WTC11 (cell line): ENCODE data around the gene VSIG4. TPM values are rescaled to one million over a fixed set of nuclear protein-coding genes. Genes with fewer than 3 reads are reported as not detected.

Source experiments
- ATAC-seq: fragments of 200-7000 bp; cut with Tn5 transposase; 2 replicates; pipeline ENCODE4 v1.10.0; 2021; ENCODE audit warnings: mild to moderate bottlenecking, moderate library complexity
- CTCF ChIA-PET: fragments of 300-600 bp; sonication (Branson Sonifier 250); formaldehyde crosslinking; loops from one replicate; lab custom pipeline; 2021; ENCODE audit warnings: antibody characterized with exemption; lab: Charles Lee
- POLR2A ChIA-PET: fragments of 350-600 bp; sonication (Branson Sonifier 250); formaldehyde crosslinking; loops from one replicate; lab custom pipeline; 2021; ENCODE audit warnings: antibody characterized with exemption; lab: Charles Lee
- DNase-seq: peaks from one replicate; pipeline ENCODE4 v3.0.0; 2021; ENCODE audit warnings: low spot score
- H3K27ac Mint-ChIP-seq: 2 replicates; pipeline ENCODE4 v1.8.0; 2021; ENCODE audit warnings: mixed read lengths
- H3K27me3 Mint-ChIP-seq: 2 replicates; pipeline ENCODE4 v1.8.0; 2021; ENCODE audit warnings: low read depth, mild to moderate bottlenecking, moderate library complexity, mixed read lengths
- H3K36me3 Mint-ChIP-seq: 2 replicates; pipeline ENCODE4 v1.8.0; 2021; ENCODE audit warnings: mixed read lengths
- H3K4me1 Mint-ChIP-seq: 2 replicates; pipeline ENCODE4 v1.8.0; 2022; ENCODE audit warnings: mixed read lengths
- H3K4me3 Mint-ChIP-seq: 2 replicates; pipeline ENCODE4 v1.8.0; 2021; ENCODE audit warnings: mild to moderate bottlenecking, moderate library complexity, mixed read lengths
- H3K9me3 Mint-ChIP-seq: 2 replicates; pipeline ENCODE4 v1.8.0; 2021; ENCODE audit warnings: mixed read lengths
- ESRRA ChIP-seq: sonication (generic); formaldehyde crosslinking; IDR thresholded peaks from 2 replicates; pipeline ENCODE4 v1.8.1; 2022; ENCODE audit warnings: mild to moderate bottlenecking, missing genetic modification reagents, borderline replicate concordance
- JUN ChIP-seq: sonication (generic); formaldehyde crosslinking; IDR thresholded peaks from 2 replicates; pipeline ENCODE4 v1.8.0; 2023; ENCODE audit warnings: mild to moderate bottlenecking, missing genetic modification reagents
- NFE2L1 ChIP-seq: sonication (generic); formaldehyde crosslinking; IDR thresholded peaks from 2 replicates; pipeline ENCODE4 v1.8.1; 2023; ENCODE audit warnings: missing genetic modification reagents
- OVOL2 ChIP-seq: fragments of 250-450 bp; sonication (Bioruptor Pico); IDR thresholded peaks from 2 replicates; pipeline ENCODE4 v1.9.0; 2021; ENCODE audit warnings: mild to moderate bottlenecking, borderline replicate concordance
- RORB ChIP-seq: fragments of 250-450 bp; sonication (Bioruptor Pico); IDR thresholded peaks from 2 replicates; pipeline ENCODE4 v1.9.0; 2021; ENCODE audit warnings: mild to moderate bottlenecking
- TP53 ChIP-seq: sonication (generic); formaldehyde crosslinking; IDR thresholded peaks from 2 replicates; pipeline ENCODE4 v1.8.1; 2023; ENCODE audit warnings: mild to moderate bottlenecking, missing genetic modification reagents
- ZNF232 ChIP-seq: sonication (generic); formaldehyde crosslinking; IDR thresholded peaks from 2 replicates; pipeline ENCODE4 v1.8.0; 2022; ENCODE audit warnings: mild to moderate bottlenecking, missing genetic modification reagents
- ZNF416 ChIP-seq: fragments of 250-450 bp; sonication (Bioruptor Pico); IDR thresholded peaks from 2 replicates; pipeline ENCODE4 v1.9.0; 2021; ENCODE audit warnings: mild to moderate bottlenecking, inconsistent platforms
- ZNF671 ChIP-seq: fragments of 250-450 bp; sonication (Bioruptor Pico); IDR thresholded peaks from 2 replicates; pipeline ENCODE4 v1.8.0; 2021; ENCODE audit warnings: mild to moderate bottlenecking
- total RNA-seq: library from RNA; stranded (reverse); gene quantifications from 3 replicates; pipeline ENCODE4 v1.2.3, GENCODE V29; 2021
- TF ChIP-seq, protein P1 (sequence below): sonication (generic); formaldehyde crosslinking; conservative IDR thresholded peaks from 2 replicates; pipeline ENCODE4 v1.8.1; 2023; ENCODE audit warnings: mild to moderate bottlenecking, low read depth, missing genetic modification reagents, moderate library complexity
- TF ChIP-seq, protein P2 (sequence below): sonication (generic); formaldehyde crosslinking; IDR thresholded peaks from 2 replicates; pipeline ENCODE4 v1.8.1; 2023; ENCODE audit warnings: mild to moderate bottlenecking, missing genetic modification reagents, moderate library complexity
- TF ChIP-seq, protein P3 (sequence below): sonication (generic); formaldehyde crosslinking; IDR thresholded peaks from 2 replicates; pipeline ENCODE4 v1.8.0; 2022; ENCODE audit warnings: mild to moderate bottlenecking, missing genetic modification reagents
- TF ChIP-seq, protein P4 (sequence below): sonication (generic); formaldehyde crosslinking; IDR thresholded peaks from 2 replicates; pipeline ENCODE4 v1.8.1; 2023; ENCODE audit warnings: mild to moderate bottlenecking, missing genetic modification reagents
- TF ChIP-seq, protein P5 (sequence below): sonication (generic); formaldehyde crosslinking; IDR thresholded peaks from 2 replicates; pipeline ENCODE4 v1.8.1; 2023; ENCODE audit warnings: mild to moderate bottlenecking, missing genetic modification reagents, borderline replicate concordance
- TF ChIP-seq, protein P6 (sequence below): sonication (generic); formaldehyde crosslinking; IDR thresholded peaks from 2 replicates; pipeline ENCODE4 v1.8.0; 2022; ENCODE audit warnings: mild to moderate bottlenecking, missing genetic modification reagents
- TF ChIP-seq, protein P7 (sequence below): sonication (generic); formaldehyde crosslinking; conservative IDR thresholded peaks from 2 replicates; pipeline ENCODE4 v1.8.1; 2022; ENCODE audit warnings: mild to moderate bottlenecking, missing genetic modification reagents
- TF ChIP-seq, protein P8 (sequence below): fragments of 250-450 bp; sonication (Bioruptor Pico); conservative IDR thresholded peaks from 2 replicates; pipeline ENCODE4 v1.9.0; 2021; ENCODE audit warnings: mild to moderate bottlenecking
- TF ChIP-seq, protein P9 (sequence below): sonication (generic); formaldehyde crosslinking; IDR thresholded peaks from 2 replicates; pipeline ENCODE4 v1.8.0; 2022; ENCODE audit warnings: mild to moderate bottlenecking, missing genetic modification reagents

VSIG4 gene
- total RNA-seq, 1 experiment from 2014 or later: 0.24 TPM

DNA sequence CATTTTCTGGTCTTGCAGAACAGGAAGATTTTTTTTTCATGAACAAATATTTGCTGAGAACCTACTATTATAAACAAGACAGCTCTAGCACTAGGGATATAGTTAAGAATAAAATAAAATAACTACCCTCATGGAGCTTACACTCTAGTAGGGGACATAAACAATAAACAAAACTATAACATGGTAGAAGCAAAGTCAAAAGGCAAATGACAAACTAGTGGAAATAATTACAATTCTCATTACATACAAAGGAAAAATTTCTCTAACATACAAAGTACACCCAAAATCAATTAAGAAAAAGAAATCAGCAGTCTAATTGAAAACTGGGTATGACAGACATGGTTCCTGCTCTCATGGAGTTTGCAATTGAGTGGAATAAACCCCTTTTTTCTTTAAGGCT is 32.0 kb downstream of the VSIG4 start (continued):
- TF ChIP-seq, protein P1, sequence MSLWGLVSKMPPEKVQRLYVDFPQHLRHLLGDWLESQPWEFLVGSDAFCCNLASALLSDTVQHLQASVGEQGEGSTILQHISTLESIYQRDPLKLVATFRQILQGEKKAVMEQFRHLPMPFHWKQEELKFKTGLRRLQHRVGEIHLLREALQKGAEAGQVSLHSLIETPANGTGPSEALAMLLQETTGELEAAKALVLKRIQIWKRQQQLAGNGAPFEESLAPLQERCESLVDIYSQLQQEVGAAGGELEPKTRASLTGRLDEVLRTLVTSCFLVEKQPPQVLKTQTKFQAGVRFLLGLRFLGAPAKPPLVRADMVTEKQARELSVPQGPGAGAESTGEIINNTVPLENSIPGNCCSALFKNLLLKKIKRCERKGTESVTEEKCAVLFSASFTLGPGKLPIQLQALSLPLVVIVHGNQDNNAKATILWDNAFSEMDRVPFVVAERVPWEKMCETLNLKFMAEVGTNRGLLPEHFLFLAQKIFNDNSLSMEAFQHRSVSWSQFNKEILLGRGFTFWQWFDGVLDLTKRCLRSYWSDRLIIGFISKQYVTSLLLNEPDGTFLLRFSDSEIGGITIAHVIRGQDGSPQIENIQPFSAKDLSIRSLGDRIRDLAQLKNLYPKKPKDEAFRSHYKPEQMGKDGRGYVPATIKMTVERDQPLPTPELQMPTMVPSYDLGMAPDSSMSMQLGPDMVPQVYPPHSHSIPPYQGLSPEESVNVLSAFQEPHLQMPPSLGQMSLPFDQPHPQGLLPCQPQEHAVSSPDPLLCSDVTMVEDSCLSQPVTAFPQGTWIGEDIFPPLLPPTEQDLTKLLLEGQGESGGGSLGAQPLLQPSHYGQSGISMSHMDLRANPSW (CRISPR knock-in tag): no peak
- TF ChIP-seq, protein P2, sequence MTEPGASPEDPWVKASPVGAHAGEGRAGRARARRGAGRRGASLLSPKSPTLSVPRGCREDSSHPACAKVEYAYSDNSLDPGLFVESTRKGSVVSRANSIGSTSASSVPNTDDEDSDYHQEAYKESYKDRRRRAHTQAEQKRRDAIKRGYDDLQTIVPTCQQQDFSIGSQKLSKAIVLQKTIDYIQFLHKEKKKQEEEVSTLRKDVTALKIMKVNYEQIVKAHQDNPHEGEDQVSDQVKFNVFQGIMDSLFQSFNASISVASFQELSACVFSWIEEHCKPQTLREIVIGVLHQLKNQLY: no peak
- no peak for TF ChIP-seq ZNF416 (CRISPR knock-in tag)
- no peak for TF ChIP-seq ZNF232 (CRISPR knock-in tag)
- TF ChIP-seq OVOL2 (CRISPR knock-in tag): no peak
- TF ChIP-seq, protein P3, sequence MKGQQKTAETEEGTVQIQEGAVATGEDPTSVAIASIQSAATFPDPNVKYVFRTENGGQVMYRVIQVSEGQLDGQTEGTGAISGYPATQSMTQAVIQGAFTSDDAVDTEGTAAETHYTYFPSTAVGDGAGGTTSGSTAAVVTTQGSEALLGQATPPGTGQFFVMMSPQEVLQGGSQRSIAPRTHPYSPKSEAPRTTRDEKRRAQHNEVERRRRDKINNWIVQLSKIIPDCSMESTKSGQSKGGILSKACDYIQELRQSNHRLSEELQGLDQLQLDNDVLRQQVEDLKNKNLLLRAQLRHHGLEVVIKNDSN (CRISPR knock-in tag): no peak
- no peak for TF ChIP-seq NFE2L1 (CRISPR knock-in tag)
- TF ChIP-seq, protein P4, sequence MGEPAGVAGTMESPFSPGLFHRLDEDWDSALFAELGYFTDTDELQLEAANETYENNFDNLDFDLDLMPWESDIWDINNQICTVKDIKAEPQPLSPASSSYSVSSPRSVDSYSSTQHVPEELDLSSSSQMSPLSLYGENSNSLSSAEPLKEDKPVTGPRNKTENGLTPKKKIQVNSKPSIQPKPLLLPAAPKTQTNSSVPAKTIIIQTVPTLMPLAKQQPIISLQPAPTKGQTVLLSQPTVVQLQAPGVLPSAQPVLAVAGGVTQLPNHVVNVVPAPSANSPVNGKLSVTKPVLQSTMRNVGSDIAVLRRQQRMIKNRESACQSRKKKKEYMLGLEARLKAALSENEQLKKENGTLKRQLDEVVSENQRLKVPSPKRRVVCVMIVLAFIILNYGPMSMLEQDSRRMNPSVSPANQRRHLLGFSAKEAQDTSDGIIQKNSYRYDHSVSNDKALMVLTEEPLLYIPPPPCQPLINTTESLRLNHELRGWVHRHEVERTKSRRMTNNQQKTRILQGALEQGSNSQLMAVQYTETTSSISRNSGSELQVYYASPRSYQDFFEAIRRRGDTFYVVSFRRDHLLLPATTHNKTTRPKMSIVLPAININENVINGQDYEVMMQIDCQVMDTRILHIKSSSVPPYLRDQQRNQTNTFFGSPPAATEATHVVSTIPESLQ (CRISPR knock-in tag): no peak
- TF ChIP-seq, protein P5, sequence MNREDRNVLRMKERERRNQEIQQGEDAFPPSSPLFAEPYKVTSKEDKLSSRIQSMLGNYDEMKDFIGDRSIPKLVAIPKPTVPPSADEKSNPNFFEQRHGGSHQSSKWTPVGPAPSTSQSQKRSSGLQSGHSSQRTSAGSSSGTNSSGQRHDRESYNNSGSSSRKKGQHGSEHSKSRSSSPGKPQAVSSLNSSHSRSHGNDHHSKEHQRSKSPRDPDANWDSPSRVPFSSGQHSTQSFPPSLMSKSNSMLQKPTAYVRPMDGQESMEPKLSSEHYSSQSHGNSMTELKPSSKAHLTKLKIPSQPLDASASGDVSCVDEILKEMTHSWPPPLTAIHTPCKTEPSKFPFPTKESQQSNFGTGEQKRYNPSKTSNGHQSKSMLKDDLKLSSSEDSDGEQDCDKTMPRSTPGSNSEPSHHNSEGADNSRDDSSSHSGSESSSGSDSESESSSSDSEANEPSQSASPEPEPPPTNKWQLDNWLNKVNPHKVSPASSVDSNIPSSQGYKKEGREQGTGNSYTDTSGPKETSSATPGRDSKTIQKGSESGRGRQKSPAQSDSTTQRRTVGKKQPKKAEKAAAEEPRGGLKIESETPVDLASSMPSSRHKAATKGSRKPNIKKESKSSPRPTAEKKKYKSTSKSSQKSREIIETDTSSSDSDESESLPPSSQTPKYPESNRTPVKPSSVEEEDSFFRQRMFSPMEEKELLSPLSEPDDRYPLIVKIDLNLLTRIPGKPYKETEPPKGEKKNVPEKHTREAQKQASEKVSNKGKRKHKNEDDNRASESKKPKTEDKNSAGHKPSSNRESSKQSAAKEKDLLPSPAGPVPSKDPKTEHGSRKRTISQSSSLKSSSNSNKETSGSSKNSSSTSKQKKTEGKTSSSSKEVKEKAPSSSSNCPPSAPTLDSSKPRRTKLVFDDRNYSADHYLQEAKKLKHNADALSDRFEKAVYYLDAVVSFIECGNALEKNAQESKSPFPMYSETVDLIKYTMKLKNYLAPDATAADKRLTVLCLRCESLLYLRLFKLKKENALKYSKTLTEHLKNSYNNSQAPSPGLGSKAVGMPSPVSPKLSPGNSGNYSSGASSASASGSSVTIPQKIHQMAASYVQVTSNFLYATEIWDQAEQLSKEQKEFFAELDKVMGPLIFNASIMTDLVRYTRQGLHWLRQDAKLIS (CRISPR knock-in tag): no peak
- TF ChIP-seq, protein P6, sequence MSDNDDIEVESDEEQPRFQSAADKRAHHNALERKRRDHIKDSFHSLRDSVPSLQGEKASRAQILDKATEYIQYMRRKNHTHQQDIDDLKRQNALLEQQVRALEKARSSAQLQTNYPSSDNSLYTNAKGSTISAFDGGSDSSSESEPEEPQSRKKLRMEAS (CRISPR knock-in tag): no peak
- no peak for TF ChIP-seq RORB (CRISPR knock-in tag)
- no peak for TF ChIP-seq ESRRA
- no peak for TF ChIP-seq TP53 (CRISPR knock-in tag)

DNA sequence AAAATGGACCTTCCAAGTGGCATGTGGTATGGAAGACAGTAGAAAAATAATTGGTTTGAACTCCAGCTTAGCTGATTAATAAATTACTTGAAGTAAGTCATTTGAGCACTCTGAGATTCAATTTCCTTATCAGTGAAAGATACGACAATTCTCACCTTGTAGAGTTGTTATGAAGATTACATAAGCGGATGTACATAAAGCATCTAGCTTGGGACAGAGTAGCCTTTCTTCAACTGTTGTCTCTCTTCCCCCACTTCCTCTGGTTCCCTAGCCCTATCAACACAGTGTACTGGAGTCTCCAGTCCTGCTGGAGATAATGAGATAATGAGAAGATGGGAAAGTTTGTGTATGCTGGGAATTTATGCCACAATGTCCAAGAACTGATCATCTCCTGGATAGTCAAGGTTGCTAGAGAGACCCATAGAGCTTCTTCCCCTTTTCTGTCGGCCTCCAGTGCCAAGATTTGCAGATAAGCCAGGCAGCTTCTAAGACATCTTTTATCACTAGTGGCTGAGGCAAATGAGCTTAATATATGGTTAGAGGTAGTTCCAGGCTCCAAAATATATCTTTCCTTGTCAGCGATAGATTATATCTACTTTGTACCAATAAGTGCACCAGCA is 33.9 kb downstream of the VSIG4 start:
- ChIA-PET POLR2A (no interaction called here), CTCF (no interaction called here)
- ATAC-seq: no peak
- Mint-ChIP-seq H3K27me3 (no peaks in the 10 kb centered on the region; the same call in 1 of the 2 replicates), H3K27ac (no peak overlapping the region), H3K4me1 (peaks cover 4% of the 10 kb centered on the region; the same call in 1 of the 2 replicates), H3K4me3 (no peak overlapping the region), H3K9me3 (0 out of 2 replicates have a peak, but pooled peaks cover 4% of the 10 kb centered on the region), H3K36me3 (no peaks in the 10 kb centered on the region)
- TF ChIP-seq, protein P7, sequence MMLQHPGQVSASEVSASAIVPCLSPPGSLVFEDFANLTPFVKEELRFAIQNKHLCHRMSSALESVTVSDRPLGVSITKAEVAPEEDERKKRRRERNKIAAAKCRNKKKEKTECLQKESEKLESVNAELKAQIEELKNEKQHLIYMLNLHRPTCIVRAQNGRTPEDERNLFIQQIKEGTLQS (CRISPR knock-in tag): no peak
- no peak for TF ChIP-seq ZNF671 (CRISPR knock-in tag)
- TF ChIP-seq, protein P8, sequence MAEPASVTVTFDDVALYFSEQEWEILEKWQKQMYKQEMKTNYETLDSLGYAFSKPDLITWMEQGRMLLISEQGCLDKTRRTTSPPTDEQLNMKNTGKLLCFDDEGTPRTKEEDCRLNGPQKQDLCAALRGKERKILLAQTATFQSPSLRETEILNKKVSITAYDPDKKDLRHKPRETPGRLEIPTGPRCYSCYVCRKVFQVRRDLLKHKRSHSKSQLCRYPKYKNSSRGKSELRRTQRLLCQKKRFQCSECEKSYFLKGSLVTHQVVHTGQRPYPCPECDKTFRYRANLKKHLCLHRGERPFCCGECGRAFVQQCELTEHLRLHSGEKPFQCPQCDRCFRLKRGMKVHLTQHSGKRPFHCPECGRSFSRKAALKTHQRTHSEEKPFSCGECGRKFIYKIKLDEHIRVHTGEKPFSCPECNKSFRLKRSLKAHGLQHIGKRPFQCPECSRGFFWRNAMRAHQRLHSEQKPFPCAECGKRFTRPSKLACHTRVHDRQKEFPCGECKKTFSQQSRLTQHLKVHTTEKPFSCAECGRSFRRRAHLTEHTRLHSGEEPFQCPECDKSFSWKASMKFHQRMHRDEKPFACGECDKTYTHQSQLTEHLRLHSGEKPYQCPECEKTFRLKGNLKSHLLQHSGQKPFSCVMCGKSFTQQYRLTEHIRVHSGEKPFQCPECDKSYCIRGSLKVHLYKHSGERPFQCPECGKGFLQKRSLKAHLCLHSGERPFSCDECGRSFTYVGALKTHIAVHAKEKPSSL (CRISPR knock-in tag): no peak
- TF ChIP-seq, protein P6 (CRISPR knock-in tag): no peak
- TF ChIP-seq, protein P9, sequence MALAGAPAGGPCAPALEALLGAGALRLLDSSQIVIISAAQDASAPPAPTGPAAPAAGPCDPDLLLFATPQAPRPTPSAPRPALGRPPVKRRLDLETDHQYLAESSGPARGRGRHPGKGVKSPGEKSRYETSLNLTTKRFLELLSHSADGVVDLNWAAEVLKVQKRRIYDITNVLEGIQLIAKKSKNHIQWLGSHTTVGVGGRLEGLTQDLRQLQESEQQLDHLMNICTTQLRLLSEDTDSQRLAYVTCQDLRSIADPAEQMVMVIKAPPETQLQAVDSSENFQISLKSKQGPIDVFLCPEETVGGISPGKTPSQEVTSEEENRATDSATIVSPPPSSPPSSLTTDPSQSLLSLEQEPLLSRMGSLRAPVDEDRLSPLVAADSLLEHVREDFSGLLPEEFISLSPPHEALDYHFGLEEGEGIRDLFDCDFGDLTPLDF (CRISPR knock-in tag): no peak
- TF ChIP-seq ESRRA: no peak
- no peak for TF ChIP-seq JUN (CRISPR knock-in tag)
- no peak for DNase-seq
